ENCODE measurements around the gene SAP130. TPM values are rescaled to one million over a fixed set of nuclear protein-coding genes. Genes with fewer than 3 reads are reported as not detected.
A peak's percentile ranks its signal among the peaks of the same experiment; 100 is the strongest.

Gene SAP130
- total and polyA plus RNA-seq, 5 donors from 2014 or later, result 4.8 to 38.0 (median 7.3) TPM

GRCh38 chr2:127995725-127996124 lies 32.1 kb downstream of the SAP130 start:
- Mint-ChIP-seq H3K4me3 (no peak overlapping the region), H3K9me3 (no peaks in the 10 kb centered on the region), H3K4me1 (peaks cover 0 to 4% (median 1%) of the 10 kb centered on the region in 4 donors), H3K27ac (no peak overlapping the region), H3K36me3 (peaks cover 53% of the 10 kb centered on the region), H3K27me3 (no peaks in the 10 kb centered on the region)
- no peaks in the 10 kb centered on the region for H3K4me1 ChIP-seq (ENCODE audit: control insufficient read depth, insufficient read depth, low read length, poor library complexity, severe bottlenecking)
- H3K27me3 ChIP-seq (ENCODE audit: control insufficient read depth, insufficient read depth, low read length), result no peaks in the 10 kb centered on the region
- no peak for ATAC-seq (ENCODE audit: low read depth in 2 of 2)
- DNase-seq, result no peak
- no peaks in the 10 kb centered on the region for H3K9me3 ChIP-seq (ENCODE audit: control insufficient read depth in 2 of 2, low read length in 2 of 2)
- H3K36me3 ChIP-seq (ENCODE audit: control insufficient read depth, insufficient read depth, low read length), result peaks cover 82% of the 10 kb centered on the region
- no peak overlapping the region for H3K27ac ChIP-seq (ENCODE audit: insufficient read depth, low read length, poor library complexity, severe bottlenecking)
- H3K4me3 ChIP-seq (ENCODE audit: low read depth, low read length), result no peak overlapping the region

DNA sequence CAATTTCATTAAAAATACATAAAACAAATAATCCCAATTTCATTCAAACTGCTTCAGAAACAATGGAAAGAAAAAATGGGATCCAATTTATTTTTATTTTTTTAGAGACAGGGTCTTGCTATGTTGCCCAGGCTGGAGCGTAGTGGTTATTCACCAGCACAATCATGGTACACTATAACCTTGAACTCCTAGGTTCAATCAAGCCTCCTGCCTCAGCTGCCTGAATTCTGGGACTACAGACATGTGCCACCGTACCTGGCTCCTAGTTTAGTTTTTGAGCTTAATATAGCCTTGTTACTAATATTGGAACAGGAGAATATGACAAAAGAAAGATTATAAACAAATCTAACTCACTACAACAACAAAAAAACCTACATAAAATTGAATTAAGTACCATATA lies 34.2 kb downstream of the SAP130 start:
- H3K36me3 Mint-ChIP-seq, result peaks cover 37% of the 10 kb centered on the region
- Histone ChIP-seq H3K4me3 (ENCODE audit: low read depth, low read length) (no peak overlapping the region), H3K4me1 (ENCODE audit: control insufficient read depth, insufficient read depth, low read length, poor library complexity, severe bottlenecking) (no peaks in the 10 kb centered on the region), H3K27me3 (ENCODE audit: control insufficient read depth, insufficient read depth, low read length) (no peaks in the 10 kb centered on the region), H3K36me3 (ENCODE audit: control insufficient read depth, insufficient read depth, low read length) (peaks cover 77% of the 10 kb centered on the region), H3K27ac (ENCODE audit: insufficient read depth, low read length, poor library complexity, severe bottlenecking) (no peak overlapping the region), H3K9me3 (ENCODE audit: control insufficient read depth in 2 of 2, low read length in 2 of 2) (no peaks in the 10 kb centered on the region)
- H3K27me3 Mint-ChIP-seq, result no peaks in the 10 kb centered on the region
- H3K9me3 Mint-ChIP-seq, result no peaks in the 10 kb centered on the region
- H3K27ac Mint-ChIP-seq, result no peak overlapping the region
- H3K4me3 Mint-ChIP-seq, result no peak overlapping the region
- H3K4me1 Mint-ChIP-seq, result peaks cover 0 to 4% (median 1%) of the 10 kb centered on the region in 4 donors
- DNase-seq, result no peak
- ATAC-seq (ENCODE audit: low read depth in 2 of 2), result no peak

DNA sequence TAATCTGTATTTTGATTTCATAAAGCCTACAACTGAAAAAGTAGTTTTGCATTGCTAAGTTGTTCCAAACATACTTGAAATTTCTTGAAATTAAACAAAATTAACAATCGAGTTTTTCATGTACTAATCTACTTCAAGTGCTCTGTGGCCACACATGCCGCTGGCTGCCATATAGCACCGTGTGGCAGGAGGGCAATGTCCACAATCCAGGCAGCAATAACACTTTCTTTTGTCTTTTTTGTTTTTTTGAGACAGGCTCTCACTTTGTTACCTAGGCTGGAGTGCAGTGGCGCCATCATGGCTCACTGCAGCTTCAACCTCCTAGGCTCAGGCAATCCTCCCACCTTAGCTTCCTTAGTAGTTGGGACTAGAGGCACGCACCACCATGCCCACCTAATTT lies 36.1 kb downstream of the SAP130 start:
- H3K4me3 ChIP-seq (ENCODE audit: low read depth, low read length), result no peak overlapping the region
- Mint-ChIP-seq H3K27ac (no peak overlapping the region), H3K4me3 (no peak overlapping the region), H3K36me3 (peaks cover 33% of the 10 kb centered on the region), H3K4me1 (peaks cover 0 to 6% (median 0%) of the 10 kb centered on the region in 4 donors), H3K9me3 (no peaks in the 10 kb centered on the region), H3K27me3 (no peaks in the 10 kb centered on the region)
- no peaks in the 10 kb centered on the region for H3K4me1 ChIP-seq (ENCODE audit: control insufficient read depth, insufficient read depth, low read length, poor library complexity, severe bottlenecking)
- H3K27me3 ChIP-seq (ENCODE audit: control insufficient read depth, insufficient read depth, low read length), result no peaks in the 10 kb centered on the region
- H3K36me3 ChIP-seq (ENCODE audit: control insufficient read depth, insufficient read depth, low read length), result peaks cover 71% of the 10 kb centered on the region
- no peaks in the 10 kb centered on the region for H3K9me3 ChIP-seq (ENCODE audit: control insufficient read depth in 2 of 2, low read length in 2 of 2)
- no peak for ATAC-seq (ENCODE audit: low read depth in 2 of 2)
- H3K27ac ChIP-seq (ENCODE audit: insufficient read depth, low read length, poor library complexity, severe bottlenecking), result no peak overlapping the region
- DNase-seq, result no peak

GRCh38 chr2:127986548-127987079 lies 41.2 kb downstream of the SAP130 start:
- DNase-seq (no peak), ATAC-seq (ENCODE audit: low read depth in 2 of 2) (no peak)
- no peaks in the 10 kb centered on the region for H3K27me3 Mint-ChIP-seq
- no peaks in the 10 kb centered on the region for H3K27me3 ChIP-seq (ENCODE audit: control insufficient read depth, insufficient read depth, low read length)
- H3K4me1 Mint-ChIP-seq, result peaks cover 5 to 15% (median 6%) of the 10 kb centered on the region in 4 donors
- H3K36me3 Mint-ChIP-seq, result peaks cover 52% of the 10 kb centered on the region
- no peaks in the 10 kb centered on the region for H3K9me3 Mint-ChIP-seq
- peak overlapping the region in 2 of 3 donors; percentile 39 to 58 for H3K27ac Mint-ChIP-seq
- no peak overlapping the region for H3K4me3 ChIP-seq (ENCODE audit: low read depth, low read length)
- no peaks in the 10 kb centered on the region for H3K4me1 ChIP-seq (ENCODE audit: control insufficient read depth, insufficient read depth, low read length, poor library complexity, severe bottlenecking)
- H3K9me3 ChIP-seq (ENCODE audit: control insufficient read depth in 2 of 2, low read length in 2 of 2), result no peaks in the 10 kb centered on the region
- no peak overlapping the region for H3K4me3 Mint-ChIP-seq
- H3K27ac ChIP-seq (ENCODE audit: insufficient read depth, low read length, poor library complexity, severe bottlenecking), result no peak overlapping the region
- peaks cover 78% of the 10 kb centered on the region for H3K36me3 ChIP-seq (ENCODE audit: control insufficient read depth, insufficient read depth, low read length)

- Mint-ChIP-seq H3K36me3 (peaks cover 50% of the 10 kb centered on the region), H3K4me1 (peaks cover 5 to 15% (median 6%) of the 10 kb centered on the region in 4 donors)
- no peak for ATAC-seq (ENCODE audit: low read depth in 2 of 2)
Measured at GRCh38 chr2:127985735-127986134, 42.1 kb downstream of the SAP130 start.

GRCh38 chr2:127985026-127985734 lies 42.7 kb downstream of the SAP130 start:
- H3K4me3 Mint-ChIP-seq, result no peak overlapping the region
- H3K4me1 Mint-ChIP-seq, result peaks cover 5 to 17% (median 6%) of the 10 kb centered on the region in 4 donors
- no peak for DNase-seq
- H3K27ac Mint-ChIP-seq, result peak overlapping the region; percentile 26 to 72 (median 67)
- no peaks in the 10 kb centered on the region for H3K27me3 Mint-ChIP-seq
- peaks cover 50% of the 10 kb centered on the region for H3K36me3 Mint-ChIP-seq
- no peaks in the 10 kb centered on the region for H3K9me3 Mint-ChIP-seq
- Histone ChIP-seq H3K4me1 (ENCODE audit: control insufficient read depth, insufficient read depth, low read length, poor library complexity, severe bottlenecking) (no peaks in the 10 kb centered on the region), H3K27me3 (ENCODE audit: control insufficient read depth, insufficient read depth, low read length) (no peaks in the 10 kb centered on the region), H3K9me3 (ENCODE audit: control insufficient read depth in 2 of 2, low read length in 2 of 2) (no peaks in the 10 kb centered on the region), H3K27ac (ENCODE audit: insufficient read depth, low read length, poor library complexity, severe bottlenecking) (no peak overlapping the region), H3K36me3 (ENCODE audit: control insufficient read depth, insufficient read depth, low read length) (peaks cover 77% of the 10 kb centered on the region), H3K4me3 (ENCODE audit: low read depth, low read length) (no peak overlapping the region)
- no peak for ATAC-seq (ENCODE audit: low read depth in 2 of 2)

More at GRCh38 chr2:127985735-127986134, 42.1 kb downstream of the SAP130 start:
- Histone ChIP-seq H3K4me3 (ENCODE audit: low read depth, low read length) (no peak overlapping the region), H3K36me3 (ENCODE audit: control insufficient read depth, insufficient read depth, low read length) (peaks cover 76% of the 10 kb centered on the region), H3K9me3 (ENCODE audit: control insufficient read depth in 2 of 2, low read length in 2 of 2) (no peaks in the 10 kb centered on the region), H3K27ac (ENCODE audit: insufficient read depth, low read length, poor library complexity, severe bottlenecking) (no peak overlapping the region), H3K27me3 (ENCODE audit: control insufficient read depth, insufficient read depth, low read length) (no peaks in the 10 kb centered on the region), H3K4me1 (ENCODE audit: control insufficient read depth, insufficient read depth, low read length, poor library complexity, severe bottlenecking) (no peaks in the 10 kb centered on the region)
- H3K9me3 Mint-ChIP-seq, result no peaks in the 10 kb centered on the region
- H3K27ac Mint-ChIP-seq, result peak overlapping the region in 2 of 3 donors; percentile 58 to 67
- no peaks in the 10 kb centered on the region for H3K27me3 Mint-ChIP-seq
- DNase-seq, result no peak
- H3K4me3 Mint-ChIP-seq, result no peak overlapping the region

GRCh38 chr2:127984551-127984950 lies 43.3 kb downstream of the SAP130 start:
- Histone ChIP-seq H3K4me1 (ENCODE audit: control insufficient read depth, insufficient read depth, low read length, poor library complexity, severe bottlenecking) (no peaks in the 10 kb centered on the region), H3K36me3 (ENCODE audit: control insufficient read depth, insufficient read depth, low read length) (peaks cover 71% of the 10 kb centered on the region), H3K27ac (ENCODE audit: insufficient read depth, low read length, poor library complexity, severe bottlenecking) (no peak overlapping the region), H3K27me3 (ENCODE audit: control insufficient read depth, insufficient read depth, low read length) (no peaks in the 10 kb centered on the region), H3K4me3 (ENCODE audit: low read depth, low read length) (no peak overlapping the region), H3K9me3 (ENCODE audit: control insufficient read depth in 2 of 2, low read length in 2 of 2) (no peaks in the 10 kb centered on the region)
- Mint-ChIP-seq H3K9me3 (no peaks in the 10 kb centered on the region), H3K4me1 (peaks cover 5 to 17% (median 6%) of the 10 kb centered on the region in 4 donors), H3K36me3 (peaks cover 48% of the 10 kb centered on the region), H3K27ac (peak overlapping the region in 1 of 3 donors; percentile 72), H3K4me3 (no peak overlapping the region), H3K27me3 (no peaks in the 10 kb centered on the region)
- ATAC-seq (ENCODE audit: low read depth in 2 of 2) (no peak), DNase-seq (no peak)

DNA sequence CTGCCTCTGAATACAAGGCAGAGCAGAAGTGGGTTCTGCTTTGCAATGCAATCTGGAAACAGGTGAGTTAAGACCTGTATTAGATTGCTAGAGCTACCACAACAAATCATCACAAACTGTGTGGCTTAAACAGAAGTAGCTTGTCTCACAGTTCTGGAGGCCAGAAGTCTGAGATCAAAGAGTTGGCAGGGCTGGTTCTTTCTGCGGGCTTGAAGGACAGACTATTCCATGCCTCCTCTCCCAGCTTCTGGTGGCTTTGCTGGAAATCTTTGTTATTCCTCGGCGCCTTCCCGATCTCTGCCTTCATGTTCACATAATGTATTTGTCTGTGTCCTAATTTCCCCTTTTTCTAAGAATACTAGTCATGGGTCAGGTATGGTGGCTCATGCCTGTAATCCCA lies 58.4 kb downstream of the SAP130 start:
- Histone ChIP-seq H3K4me1 (ENCODE audit: control insufficient read depth, insufficient read depth, low read length, poor library complexity, severe bottlenecking) (no peaks in the 10 kb centered on the region), H3K36me3 (ENCODE audit: control insufficient read depth, insufficient read depth, low read length) (peaks cover 36% of the 10 kb centered on the region), H3K27me3 (ENCODE audit: control insufficient read depth, insufficient read depth, low read length) (no peaks in the 10 kb centered on the region), H3K9me3 (ENCODE audit: control insufficient read depth in 2 of 2, low read length in 2 of 2) (no peaks in the 10 kb centered on the region), H3K4me3 (ENCODE audit: low read depth, low read length) (no peak overlapping the region), H3K27ac (ENCODE audit: insufficient read depth, low read length, poor library complexity, severe bottlenecking) (no peak overlapping the region)
- peaks cover 0 to 12% (median 5%) of the 10 kb centered on the region in 4 donors for H3K4me1 Mint-ChIP-seq
- DNase-seq (no peak), ATAC-seq (ENCODE audit: low read depth in 2 of 2) (no peak)
- H3K9me3 Mint-ChIP-seq, result no peaks in the 10 kb centered on the region
- no peak overlapping the region for H3K4me3 Mint-ChIP-seq
- H3K27me3 Mint-ChIP-seq, result no peaks in the 10 kb centered on the region
- H3K36me3 Mint-ChIP-seq, result peaks cover 57% of the 10 kb centered on the region
- no peak overlapping the region for H3K27ac Mint-ChIP-seq
